Uterus (tissue), 2 donors: ENCODE measurements around the gene TTC16.

ENCODE experiments used
- POLR2A ChIP-seq, 2 donors: fragments of 450-650 bp; IDR thresholded peaks; one replicate each; pipeline ENCODE4 v1.6.1; 2016; ENCODE audit warnings: antibody characterized with exemption in 2 of 2, mild to moderate bottlenecking in 1 of 2, moderate library complexity in 1 of 2
- TF ChIP-seq, protein P1 (sequence below), 4 experiments: fragments of 200-600 bp in 2 of 4; fragments of 450-650 bp in 2 of 4; sonication (generic) in 2 of 4; IDR thresholded peaks; one replicate each; pipeline ENCODE4 v1.5.1; 2016 to 2019; ENCODE audit warnings: antibody characterized with exemption in 4 of 4, mild to moderate bottlenecking in 2 of 4, moderate library complexity in 1 of 4

DNA sequence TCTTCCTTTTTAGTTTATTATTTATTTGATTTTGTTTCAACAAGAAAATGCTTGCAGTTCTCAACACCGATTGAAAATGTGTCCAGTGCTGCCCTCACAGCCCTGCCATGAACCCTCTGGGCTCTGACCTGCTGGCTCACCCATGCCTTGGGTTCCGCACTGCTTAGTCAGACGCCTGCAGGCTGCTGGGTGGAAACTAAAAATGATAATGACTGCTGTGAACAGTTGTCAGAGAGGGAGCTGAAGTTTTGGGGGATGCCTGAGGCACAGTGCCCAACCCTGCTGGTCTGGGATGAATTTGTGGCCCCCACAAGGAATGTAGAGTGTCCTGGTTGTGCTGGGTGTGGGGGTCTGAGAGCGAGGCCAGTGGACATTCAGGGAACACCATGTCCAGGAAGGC lies 31.3 kb upstream of the TTC16 start:
- TF ChIP-seq, protein P1, sequence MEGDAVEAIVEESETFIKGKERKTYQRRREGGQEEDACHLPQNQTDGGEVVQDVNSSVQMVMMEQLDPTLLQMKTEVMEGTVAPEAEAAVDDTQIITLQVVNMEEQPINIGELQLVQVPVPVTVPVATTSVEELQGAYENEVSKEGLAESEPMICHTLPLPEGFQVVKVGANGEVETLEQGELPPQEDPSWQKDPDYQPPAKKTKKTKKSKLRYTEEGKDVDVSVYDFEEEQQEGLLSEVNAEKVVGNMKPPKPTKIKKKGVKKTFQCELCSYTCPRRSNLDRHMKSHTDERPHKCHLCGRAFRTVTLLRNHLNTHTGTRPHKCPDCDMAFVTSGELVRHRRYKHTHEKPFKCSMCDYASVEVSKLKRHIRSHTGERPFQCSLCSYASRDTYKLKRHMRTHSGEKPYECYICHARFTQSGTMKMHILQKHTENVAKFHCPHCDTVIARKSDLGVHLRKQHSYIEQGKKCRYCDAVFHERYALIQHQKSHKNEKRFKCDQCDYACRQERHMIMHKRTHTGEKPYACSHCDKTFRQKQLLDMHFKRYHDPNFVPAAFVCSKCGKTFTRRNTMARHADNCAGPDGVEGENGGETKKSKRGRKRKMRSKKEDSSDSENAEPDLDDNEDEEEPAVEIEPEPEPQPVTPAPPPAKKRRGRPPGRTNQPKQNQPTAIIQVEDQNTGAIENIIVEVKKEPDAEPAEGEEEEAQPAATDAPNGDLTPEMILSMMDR (IDR thresholded peaks at IDR 0.05): no peak
- TF ChIP-seq POLR2A (IDR thresholded peaks at IDR 0.05): no peak
